ENCODE results near the gene RPS2. TPM values are rescaled to one million over a fixed set of nuclear protein-coding genes. Genes with fewer than 3 reads are reported as not detected.

The RPS2 gene
- total RNA-seq, 2 donors from 2014 or later: 1,131 to 1,263 TPM

DNA sequence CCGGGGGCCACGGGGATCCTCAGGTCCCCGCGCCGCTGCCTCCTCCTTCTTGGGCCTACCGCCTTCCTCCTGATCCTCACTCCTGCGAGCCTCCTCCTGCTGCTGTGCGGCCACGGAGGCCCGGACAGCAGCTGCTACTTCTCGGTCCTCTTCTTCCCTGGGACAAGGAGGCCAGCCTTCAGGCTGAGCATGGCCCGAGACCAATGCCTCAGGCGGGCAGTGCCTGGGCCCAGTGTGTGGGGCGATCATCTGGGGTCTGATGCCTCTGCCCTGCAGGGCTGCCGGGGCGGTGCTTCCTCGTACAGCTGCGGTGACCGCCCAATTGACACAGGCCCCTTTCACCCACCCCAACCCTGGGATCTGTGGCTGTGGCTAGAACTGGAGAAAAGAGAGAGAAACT lies 36.4 kb upstream of the RPS2 start:
- intact Hi-C loops (cut with DNase I): no loop called here

DNA sequence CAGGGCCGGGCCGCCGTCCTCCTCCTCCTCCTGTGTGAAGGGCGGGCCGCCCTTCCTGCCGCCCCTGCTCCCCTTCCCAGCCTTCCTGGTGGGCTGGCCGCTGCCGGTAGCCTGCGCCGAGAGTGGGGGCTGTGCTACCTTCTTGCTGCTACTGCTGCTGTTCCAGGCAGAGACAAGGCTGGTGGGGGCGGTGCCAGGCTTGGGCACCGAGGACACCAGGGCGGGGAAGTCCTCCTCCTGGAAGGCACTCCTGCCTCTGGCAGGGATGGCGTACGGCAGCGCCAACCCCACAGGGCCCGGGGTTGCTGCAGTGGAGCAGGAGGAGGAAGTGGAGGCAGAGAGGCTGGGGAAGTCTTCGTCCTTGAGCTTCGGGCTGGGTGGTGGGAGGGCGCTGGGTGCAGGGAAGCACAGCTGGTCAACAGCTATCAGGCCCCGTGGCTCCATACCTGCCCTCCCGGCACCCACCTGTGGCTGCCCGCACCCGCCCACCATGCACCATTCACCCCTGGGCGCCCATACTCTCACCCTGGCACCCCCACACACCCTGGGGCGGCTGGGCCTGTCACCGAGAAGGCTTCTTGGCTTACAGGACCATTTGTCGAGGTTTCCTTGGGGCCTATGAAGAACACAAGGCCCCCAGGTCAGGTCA lies 35.4 kb upstream of the RPS2 start:
- intact Hi-C loops (cut with DNase I): no loop called here
- no peak for DNase-seq (ENCODE audit: low spot score)

More for the DNA sequence above, 36.4 kb upstream of the RPS2 start:
- DNase-seq (ENCODE audit: low spot score): no peak

DNA sequence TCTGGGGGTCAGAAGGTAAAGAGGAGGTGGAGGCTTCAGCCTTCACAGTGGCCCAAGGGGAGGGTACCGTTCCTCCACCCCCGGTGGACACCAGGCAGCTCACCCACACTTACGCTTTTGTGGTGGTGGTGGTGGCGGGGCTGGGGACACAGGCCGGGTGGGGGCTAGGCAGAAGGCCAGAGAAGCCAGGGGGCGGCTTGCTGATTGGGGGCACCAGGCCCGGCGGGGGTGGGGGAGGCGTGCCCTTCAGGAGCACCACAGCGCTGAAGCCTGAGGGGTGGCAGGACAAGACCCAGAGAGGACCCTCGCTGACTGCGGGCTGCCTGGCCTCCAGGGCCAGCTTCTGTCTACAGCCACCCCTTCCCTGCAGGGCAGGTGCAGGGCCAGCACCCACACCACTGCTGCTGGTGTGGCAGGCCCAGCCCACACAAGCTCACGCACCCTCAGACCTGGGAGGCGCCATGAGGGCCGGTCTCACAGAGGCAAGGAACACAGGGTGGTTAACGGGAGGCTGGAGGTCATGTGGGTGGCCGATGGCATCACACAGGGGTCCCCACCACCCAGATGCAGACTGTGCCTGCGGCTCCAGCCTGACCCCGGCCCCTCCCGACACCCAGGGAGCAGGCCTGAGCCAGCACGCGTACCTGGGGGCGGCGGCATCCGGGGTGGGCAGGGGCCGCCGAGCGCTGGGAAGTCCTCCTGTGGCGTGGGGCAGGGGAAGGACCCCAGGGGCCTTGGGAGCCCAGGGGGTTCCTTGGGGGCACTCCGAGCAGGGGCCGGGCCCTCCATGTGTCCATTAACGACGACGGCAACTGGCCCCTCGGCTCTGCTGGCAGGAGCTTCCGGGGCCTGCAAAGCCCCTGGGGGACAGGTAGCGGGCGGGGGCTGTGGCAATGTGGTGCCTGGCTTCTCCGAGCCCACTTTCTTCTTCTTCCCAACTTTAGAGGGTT lies 34.5 kb upstream of the RPS2 start:
- no peak for DNase-seq (ENCODE audit: low spot score)
- intact Hi-C loops (cut with DNase I): no loop called here

DNA sequence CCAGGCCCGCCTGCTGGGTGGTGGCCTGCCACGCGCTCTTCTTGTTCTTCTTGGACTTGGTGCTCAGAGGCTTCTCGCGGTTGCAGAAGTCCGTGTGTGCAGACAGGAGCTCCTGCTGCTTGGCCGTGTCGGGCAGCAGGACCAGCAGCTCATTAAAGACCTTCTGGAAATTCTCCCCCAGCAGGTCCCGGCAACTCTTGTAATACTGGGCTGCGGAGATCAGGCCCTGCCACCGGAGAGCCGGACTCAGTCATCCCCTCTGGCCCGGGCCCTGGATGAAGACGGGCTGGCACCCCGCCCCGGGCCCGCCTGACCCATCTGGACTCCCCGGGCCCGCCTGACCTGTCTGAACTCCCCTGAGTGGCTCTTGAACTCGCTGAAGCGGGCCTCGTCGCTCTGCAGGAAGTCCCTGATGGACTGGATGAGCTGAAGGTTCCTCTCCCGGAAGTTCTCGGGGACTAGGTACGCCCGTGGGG lies 33.8 kb upstream of the RPS2 start:
- intact Hi-C loops (cut with DNase I): no loop called here
- no peak for DNase-seq (ENCODE audit: low spot score)

DNA sequence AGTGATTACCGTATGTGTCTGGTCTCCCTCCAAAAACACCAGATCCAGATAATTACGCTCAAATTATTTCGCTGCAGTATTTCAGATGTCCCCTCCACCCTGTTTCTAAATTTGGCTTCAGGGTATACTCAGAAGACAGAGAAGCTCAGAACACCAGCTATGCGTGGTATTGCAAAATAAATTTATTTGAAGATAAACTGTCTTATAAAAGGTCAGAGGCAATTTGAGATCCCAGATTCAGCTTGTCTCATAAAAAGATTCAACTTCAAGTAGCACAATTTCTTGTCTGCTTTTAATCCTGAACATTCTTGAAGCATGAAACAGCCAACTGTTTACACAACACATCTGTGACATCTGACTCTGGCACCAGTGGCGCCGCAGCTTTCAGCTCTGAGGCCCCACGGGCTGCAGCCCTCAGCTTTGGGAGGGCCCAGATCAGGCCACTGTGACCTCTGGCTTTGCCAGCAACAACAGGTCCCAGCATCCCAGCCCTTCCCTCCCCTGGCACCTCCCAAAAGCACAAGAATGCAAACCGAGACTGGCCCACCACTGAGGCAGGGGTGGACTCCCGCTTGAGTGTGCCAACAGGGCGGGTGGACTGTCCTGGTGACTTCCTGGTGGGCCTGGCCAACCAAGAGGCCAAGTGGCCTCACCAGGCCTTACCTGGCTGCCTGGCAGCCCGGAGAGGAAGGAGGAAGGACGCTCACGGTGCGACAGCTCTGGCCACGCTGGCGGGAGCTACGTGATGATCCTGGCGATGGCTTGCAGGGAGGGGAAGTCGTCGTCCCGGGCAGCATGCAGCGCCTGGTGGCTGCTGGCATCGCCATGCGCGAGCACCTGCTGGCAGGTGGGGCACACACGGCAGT lies 33.1 kb upstream of the RPS2 start:
- intact Hi-C loops (cut with DNase I): no loop called here
- DNase-seq (ENCODE audit: low spot score): no peak

DNA sequence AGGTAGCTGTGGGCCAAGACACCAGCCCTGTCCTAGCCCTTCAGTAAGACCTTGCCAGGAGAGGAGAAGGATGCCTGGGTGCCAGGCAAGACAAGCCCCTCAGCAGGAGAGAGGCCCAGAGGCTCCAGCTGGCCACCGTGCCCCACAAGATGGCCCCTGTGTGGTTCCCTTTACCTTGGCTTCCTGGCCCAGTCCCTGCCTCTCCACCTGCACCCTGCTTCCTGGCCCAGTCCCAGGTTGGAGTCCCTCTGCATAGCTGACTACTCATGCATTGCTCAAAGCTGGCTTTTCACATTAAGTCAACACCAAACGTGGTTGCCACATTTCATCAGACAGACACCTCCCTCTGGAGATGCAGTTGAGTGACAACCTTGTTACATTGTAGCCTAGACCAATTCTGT lies 29.1 kb upstream of the RPS2 start:
- intact Hi-C loops (cut with DNase I): no loop called here
- no peak for DNase-seq (ENCODE audit: low spot score)

DNA sequence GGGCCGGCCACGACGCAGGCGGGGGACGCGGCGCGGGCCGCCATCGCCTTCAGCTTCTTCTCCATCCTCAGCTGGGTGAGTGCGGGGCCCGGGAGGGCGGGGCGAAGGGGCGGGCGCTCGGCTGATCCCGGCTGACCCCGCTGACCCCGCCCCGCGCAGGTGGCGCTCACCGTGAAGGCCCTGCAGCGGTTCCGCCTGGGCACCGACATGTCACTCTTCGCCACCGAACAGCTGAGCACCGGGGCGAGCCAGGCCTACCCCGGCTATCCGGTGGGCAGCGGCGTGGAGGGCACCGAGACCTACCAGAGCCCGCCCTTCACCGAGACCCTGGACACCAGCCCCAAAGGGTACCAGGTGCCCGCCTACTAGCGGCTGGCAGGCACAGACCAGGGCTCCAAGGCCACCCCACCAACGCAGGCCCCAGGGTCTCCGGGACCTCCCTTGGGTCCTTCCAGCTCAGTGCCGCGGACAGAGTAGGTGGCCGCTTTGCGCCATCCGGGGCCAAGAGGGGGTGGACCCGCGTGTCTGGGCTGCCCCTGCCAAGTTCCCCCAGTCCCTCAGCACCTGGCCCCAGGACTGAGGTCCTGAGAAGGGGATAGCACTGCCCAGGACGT lies 28.2 kb upstream of the RPS2 start:
- no peak for DNase-seq (ENCODE audit: low spot score)
- intact Hi-C loops (cut with DNase I): no loop called here

DNA sequence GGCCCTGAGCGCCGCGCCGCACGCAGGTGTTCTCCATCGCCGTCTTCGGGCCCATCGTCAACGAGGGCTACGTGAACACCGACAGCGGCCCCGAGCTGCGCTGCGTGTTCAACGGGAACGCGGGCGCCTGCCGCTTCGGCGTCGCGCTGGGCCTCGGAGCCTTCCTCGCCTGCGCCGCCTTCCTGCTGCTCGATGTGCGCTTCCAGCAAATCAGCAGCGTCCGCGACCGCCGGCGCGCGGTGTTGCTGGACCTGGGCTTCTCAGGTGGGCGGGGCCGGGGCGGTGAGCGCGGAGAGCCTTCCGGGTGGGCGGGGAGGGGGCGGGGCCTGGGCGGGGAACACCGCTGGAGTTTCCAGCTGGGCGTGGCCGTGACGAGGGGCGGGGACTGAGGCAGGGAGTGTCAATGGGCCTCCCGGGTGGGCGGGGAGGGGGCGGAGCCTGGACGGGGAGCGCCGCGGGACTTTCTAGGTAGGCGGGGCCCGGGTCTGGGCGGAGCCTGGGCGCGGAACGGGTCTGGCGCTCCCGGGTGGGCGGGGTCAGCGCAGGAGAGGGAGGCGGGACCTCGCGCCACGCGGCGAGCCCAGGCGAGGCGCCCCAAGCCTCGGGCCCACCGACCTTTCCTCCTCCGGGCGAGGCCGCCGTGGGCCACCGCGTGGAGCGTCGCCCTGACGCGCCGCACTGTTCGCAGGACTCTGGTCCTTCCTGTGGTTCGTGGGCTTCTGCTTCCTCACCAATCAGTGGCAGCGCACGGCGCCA lies 27.5 kb upstream of the RPS2 start:
- intact Hi-C loops (cut with DNase I): no loop called here

DNA sequence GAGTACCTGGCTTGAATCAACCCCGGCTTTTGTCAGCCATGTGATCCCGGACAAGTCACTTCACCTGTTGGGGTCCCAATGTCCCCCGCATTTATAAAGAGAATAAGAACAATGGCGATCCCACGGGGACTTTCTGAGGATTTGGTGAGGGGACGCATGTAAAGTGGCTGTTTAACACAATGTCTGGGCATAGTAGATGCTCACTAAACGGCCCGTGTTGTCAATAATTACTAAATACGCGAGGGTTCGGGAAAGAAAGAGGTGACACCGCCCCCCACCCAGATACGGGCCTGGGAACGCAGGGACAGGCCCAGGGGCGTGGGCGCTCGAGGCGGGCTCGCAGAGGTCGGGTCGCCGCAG lies 26.9 kb upstream of the RPS2 start:
- intact Hi-C loops (cut with DNase I): no loop called here
- DNase-seq (ENCODE audit: low spot score): no peak

More for the DNA sequence above, 27.5 kb upstream of the RPS2 start:
- peak; percentile 98 for DNase-seq (ENCODE audit: low spot score)

DNA sequence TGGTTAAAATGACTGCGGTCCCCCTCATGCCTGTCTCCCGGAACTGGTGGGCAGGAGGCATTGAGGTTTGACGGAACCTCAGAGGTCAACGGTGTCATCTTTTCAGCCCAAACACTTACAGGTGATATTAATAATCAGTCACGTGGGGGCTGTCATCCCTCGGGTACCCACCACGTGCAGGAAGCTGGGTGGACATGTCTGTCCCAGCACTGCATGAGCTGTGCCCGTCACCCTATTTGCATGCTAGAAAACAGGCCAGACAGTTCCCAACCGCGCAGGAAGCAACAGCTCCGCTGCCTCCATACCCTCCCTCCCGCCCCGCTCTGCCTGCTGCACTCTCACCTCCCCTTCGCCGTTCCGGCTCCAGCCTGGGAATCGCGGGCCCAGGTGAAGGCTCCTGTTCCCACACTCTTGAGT lies 26.5 kb upstream of the RPS2 start:
- intact Hi-C loops (cut with DNase I): no loop called here
- DNase-seq (ENCODE audit: low spot score): no peak

DNA sequence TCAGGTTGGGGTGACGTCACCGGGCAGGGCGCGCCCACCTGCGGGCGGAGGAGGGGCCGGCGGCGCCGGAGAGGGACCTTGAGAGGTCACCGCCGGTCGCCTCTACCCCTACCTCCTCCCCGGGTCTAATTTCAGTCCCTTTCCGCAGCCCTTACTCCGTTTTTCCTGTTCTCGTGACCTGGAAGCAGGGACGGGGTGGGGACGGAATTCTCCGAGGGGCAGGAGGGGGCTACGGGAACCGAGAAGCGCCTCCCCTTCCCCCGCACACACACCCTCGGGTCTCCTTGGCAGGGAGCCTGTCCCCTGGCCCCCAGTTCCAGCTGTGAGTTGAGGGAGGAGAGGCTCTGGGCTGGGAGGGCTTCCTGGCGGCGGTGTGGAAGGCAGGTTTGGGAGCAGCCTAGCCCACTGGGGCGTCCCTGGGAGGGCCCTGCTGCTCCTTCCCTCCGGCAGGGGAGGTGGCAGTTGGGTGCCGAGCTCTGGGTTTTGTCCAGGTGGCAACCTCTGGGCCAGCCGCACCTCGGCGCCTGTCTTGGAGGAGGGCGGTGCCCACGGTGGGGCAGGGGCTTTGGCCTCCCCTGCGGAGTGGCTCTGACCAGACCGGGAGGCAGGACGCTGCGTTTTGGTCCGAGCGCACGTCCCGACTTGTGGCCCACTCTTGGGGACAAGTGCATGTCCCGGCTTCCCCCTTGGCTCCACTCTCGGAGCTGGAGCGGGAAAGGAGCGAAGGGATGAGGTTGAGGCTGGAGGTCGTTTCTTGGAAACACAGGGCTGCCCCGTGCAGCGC lies 25.9 kb upstream of the RPS2 start:
- no peak for DNase-seq (ENCODE audit: low spot score)
- intact Hi-C loops (cut with DNase I): no loop called here

DNA sequence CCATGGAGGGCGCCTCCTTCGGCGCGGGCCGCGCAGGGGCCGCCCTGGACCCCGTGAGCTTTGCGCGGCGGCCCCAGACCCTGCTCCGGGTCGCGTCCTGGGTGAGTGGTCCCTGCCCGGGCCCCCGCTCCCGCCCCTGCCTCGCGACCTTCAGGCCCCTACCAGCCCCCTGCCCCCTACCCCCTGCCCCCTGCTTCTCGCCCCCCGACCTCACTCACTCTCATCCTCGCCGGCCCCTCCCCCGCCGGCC lies 25.4 kb upstream of the RPS2 start:
- no peak for DNase-seq (ENCODE audit: low spot score)
- intact Hi-C loops (cut with DNase I): no loop called here

DNA sequence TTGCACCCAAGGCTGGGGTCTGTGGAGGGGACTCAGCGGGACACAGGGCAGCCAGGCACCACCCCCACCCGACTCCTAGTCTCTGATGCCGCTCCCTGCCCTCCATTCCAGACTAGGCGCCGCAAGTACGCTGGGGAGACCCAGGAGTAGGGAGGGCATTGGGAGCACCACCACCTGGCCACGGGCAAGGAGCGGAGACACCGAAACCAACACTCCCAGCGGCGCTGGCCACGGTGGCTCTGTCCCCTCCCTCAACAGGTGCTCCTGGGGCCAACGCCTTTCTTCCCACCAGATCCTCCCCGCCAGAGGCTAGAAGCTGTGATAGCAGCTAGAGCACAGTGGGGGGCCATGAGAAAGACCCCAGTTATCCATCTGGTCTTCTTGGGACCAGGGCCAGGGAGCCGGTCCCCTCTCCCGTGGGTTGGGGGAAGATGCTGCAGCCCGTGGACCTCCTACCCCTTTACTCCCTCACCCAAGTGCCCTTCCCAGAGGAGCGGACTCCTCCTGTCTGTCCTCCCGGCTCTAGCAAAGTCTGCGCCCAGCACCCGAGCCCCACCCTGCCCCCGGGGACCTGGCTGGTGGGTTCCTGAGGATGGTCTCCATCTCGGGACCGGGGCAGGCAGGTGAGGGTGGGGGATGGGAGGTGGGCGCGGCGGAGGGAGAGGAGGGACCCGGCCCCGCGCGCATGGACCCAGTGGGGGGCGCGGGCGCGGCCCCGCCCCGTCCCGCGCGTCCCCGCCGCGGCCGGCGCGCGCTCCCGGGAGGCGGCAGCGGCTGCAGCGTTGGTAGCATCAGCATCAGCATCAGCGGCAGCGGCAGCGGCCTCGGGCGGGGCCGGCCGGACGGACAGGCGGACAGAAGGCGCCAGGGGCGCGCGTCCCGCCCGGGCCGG lies 24.8 kb upstream of the RPS2 start, which contains the start of gene SYNGR3:
Gene SYNGR3, plus strand, starts transcription at position 762 of the 892 bp plus-strand sequence. CDS start 133 bp downstream, outside the sequence.
- intact Hi-C loops (cut with DNase I): no loop called here
- no peak for DNase-seq (ENCODE audit: low spot score)

DNA sequence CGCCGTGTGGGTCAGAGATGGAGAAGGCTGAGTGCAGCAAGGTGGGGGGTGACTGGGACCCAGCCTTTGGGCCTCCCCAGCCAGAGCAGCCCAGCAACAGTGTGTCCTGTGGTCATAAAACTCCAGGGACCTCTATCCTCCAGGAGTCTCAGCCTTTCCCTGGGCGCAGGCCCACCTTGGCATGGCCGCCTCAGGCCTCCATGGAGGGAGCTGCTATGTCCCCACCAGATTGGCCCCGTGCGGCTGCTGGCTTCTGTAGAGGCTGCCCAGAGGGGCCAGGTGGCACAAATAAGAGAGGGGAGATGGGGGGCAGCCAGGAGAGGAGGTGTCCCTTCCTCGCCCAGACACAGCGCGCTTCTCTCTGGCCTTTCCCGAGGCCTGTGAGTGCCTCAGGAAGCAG lies 22.6 kb upstream of the RPS2 start:
- no peak for DNase-seq (ENCODE audit: low spot score)
- intact Hi-C loops (cut with DNase I): no loop called here

DNA sequence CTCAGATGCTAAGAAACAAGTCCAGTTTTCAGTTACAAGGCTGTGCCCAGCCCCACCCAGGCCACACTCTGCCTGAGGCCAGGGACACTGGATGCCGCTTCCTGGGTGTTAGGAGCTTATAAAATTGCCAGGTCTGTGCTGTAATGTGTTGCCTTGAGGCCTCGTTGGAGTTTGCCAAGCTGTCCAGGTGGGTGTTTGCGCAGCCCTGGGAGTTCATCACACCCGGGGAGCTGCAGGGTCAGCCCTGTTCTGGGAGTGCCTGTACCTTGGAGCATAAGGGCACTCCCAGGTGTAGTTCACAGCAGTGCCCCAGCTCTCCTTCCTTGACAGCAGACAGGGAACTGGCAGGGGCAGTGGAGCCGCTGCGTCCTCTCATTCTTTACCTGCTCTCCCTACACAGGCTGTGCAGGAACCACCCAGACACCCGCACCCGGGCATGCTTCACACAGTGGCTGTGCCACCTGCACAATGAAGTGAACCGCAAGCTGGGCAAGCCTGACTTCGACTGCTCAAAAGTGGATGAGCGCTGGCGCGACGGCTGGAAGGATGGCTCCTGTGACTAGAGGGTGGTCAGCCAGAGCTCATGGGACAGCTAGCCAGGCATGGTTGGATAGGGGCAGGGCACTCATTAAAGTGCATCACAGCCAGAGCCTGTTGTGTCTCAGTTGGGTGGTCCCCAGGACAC lies 21.0 kb upstream of the RPS2 start:
- intact Hi-C loops (cut with DNase I): no loop called here
- no peak for DNase-seq (ENCODE audit: low spot score)

DNA sequence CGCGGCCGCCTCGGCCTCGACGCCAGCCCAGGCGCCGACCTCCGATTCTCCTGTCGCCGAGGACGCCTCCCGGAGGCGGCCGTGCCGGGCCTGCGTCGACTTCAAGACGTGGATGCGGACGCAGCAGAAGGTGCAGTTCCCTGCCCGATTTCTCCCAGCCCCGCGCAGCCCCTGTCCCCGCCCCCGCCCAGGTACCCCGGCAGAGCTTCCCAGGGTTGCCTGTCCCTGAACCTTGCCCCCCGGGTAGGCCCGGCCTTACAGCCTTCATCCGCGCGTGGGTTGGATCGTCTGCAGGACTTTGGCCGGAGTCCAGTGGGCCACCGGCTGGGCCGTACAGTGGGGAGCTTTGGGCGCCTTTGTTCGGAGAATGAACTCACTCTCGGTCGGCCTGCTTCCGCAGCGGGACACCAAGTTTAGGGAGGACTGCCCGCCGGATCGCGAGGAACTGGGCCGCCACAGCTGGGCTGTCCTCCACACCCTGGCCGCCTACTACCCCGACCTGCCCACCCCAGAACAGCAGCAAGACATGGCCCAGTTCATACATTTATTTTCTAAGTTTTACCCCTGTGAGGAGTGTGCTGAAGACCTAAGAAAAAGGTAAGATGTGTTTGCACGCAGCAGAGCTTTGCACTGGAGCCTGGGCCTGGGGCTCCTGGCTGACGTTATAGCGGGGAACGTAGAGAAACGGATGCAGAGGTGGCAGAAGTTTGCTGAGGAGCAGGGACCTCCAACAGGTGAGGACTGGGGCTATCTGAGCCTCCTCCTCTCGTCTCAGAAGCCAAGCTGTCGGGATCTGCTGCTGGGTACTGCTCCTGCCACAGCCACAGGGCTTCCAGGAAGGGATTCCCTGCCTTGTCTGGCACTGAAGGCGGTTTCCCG lies 20.0 kb upstream of the RPS2 start:
- intact Hi-C loops (cut with DNase I): no loop called here
- no peak for DNase-seq (ENCODE audit: low spot score)
